ENCODE measurements around the gene RGS8. TPM values are rescaled to one million over a fixed set of nuclear protein-coding genes. Genes with fewer than 3 reads are reported as not detected.

Gene RGS8
- total RNA-seq, 2 donors from 2014 or later, result 1.5 TPM; not detected in 1

DNA sequence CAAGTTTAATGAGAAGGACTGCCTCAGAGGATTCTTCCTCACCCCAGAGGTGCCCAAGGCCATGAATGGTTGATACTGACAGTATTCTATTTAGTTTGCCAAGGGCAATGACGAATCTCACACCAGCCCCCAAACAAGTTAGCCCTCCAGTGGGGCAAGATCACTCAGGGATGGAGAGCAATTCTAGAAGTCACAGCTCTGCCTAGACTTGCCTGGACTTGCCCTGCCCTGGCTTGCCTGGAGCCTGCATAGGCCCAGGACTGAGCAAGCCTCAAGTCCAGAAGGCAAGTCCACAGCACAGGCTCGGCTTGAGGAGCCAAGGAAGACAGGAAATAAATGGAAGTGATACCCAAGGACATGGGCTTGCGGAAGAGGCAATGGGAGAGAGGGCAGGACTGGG, 40.7 kb downstream of the RGS8 start:
- WGBS, result 71% methylated on average over 3 of the region's 3 CpGs
- Histone ChIP-seq H3K36me3 (no peaks in the 10 kb centered on the region), H3K9me3 (no peaks in the 10 kb centered on the region), H3K4me3 (no peak overlapping the region), H3K27me3 (replicated peaks; ENCODE audit: insufficient read depth) (no peaks in the 10 kb centered on the region), H3K27ac (no peak overlapping the region), H3K4me1 (replicated peaks) (no peaks in the 10 kb centered on the region)
- DNase-seq (ENCODE audit: low spot score), result no peak
- intact Hi-C loops (cut with DNase I), result no loop called here
- TF ChIP-seq POLR2A (IDR thresholded peaks at IDR 0.05) (no peak), POLR2AphosphoS5 (IDR thresholded peaks at IDR 0.05) (no peak)
- TF ChIP-seq, protein P1, sequence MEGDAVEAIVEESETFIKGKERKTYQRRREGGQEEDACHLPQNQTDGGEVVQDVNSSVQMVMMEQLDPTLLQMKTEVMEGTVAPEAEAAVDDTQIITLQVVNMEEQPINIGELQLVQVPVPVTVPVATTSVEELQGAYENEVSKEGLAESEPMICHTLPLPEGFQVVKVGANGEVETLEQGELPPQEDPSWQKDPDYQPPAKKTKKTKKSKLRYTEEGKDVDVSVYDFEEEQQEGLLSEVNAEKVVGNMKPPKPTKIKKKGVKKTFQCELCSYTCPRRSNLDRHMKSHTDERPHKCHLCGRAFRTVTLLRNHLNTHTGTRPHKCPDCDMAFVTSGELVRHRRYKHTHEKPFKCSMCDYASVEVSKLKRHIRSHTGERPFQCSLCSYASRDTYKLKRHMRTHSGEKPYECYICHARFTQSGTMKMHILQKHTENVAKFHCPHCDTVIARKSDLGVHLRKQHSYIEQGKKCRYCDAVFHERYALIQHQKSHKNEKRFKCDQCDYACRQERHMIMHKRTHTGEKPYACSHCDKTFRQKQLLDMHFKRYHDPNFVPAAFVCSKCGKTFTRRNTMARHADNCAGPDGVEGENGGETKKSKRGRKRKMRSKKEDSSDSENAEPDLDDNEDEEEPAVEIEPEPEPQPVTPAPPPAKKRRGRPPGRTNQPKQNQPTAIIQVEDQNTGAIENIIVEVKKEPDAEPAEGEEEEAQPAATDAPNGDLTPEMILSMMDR (IDR thresholded peaks at IDR 0.05), result no peak

DNA sequence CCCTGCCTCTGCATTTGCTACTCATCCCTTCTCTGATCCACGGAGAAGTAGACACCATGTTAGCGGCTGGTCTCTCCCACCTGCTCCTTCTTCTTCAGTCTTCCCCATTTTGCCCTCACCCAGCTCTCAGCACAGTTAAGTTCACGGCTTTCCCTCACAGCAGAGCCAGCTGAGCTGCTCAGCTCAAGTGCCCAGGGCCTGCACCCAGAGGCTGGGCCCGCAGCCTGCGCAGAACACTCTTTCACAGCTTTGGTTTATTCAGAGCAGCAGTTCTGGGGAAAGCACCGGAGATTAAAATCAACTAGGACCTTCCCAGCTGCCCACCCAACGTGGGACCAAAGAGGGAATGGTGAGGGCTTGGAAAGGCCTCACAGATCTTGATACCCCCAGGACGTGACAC, 41.9 kb downstream of the RGS8 start:
- no peaks in the 10 kb centered on the region for H3K36me3 ChIP-seq
- no peak overlapping the region for H3K27ac ChIP-seq
- intact Hi-C loops (cut with DNase I), result no loop called here
- no peak overlapping the region for H3K4me3 ChIP-seq
- 97% methylated on average over 8 of the region's 8 CpGs for WGBS
- no peak for DNase-seq (ENCODE audit: low spot score)
- TF ChIP-seq POLR2AphosphoS5 (IDR thresholded peaks at IDR 0.05), result no peak
- TF ChIP-seq POLR2A (IDR thresholded peaks at IDR 0.05), result no peak
- TF ChIP-seq, protein P1 (IDR thresholded peaks at IDR 0.05), result no peak
- no peaks in the 10 kb centered on the region for H3K9me3 ChIP-seq
- no peaks in the 10 kb centered on the region for H3K27me3 ChIP-seq (replicated peaks; ENCODE audit: insufficient read depth)
- no peaks in the 10 kb centered on the region for H3K4me1 ChIP-seq (replicated peaks)

DNA sequence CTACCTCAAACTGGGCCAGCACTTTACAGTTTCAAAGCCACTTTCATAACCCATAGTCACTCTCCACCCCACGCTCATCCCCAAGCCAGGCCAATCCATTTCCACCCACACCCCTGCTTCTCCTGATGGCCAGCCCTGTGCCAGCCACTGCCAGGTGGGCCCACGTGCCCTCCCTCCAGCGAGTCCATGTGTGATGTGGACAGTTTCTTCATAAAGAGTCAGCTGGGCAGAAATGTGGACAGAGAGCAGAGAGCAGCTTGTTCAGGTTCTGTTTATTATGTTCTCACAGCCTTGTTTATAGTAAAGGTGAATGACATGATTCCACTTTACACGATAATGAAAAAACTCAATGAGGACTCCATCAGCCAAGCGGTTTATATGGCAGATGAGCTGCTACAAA, 42.8 kb downstream of the RGS8 start:
- no peak overlapping the region for H3K4me3 ChIP-seq
- intact Hi-C loops (cut with DNase I), result no loop called here
- no peaks in the 10 kb centered on the region for H3K27me3 ChIP-seq (replicated peaks; ENCODE audit: insufficient read depth)
- no peak overlapping the region for H3K27ac ChIP-seq
- H3K9me3 ChIP-seq, result no peaks in the 10 kb centered on the region
- no peaks in the 10 kb centered on the region for H3K36me3 ChIP-seq
- 66% methylated on average over 5 of the region's 5 CpGs for WGBS
- DNase-seq (ENCODE audit: low spot score), result peak; percentile 14
- H3K4me1 ChIP-seq (replicated peaks), result no peaks in the 10 kb centered on the region
- TF ChIP-seq, protein P1 (IDR thresholded peaks at IDR 0.05), result no peak
- TF ChIP-seq POLR2A (IDR thresholded peaks at IDR 0.05) (no peak), POLR2AphosphoS5 (IDR thresholded peaks at IDR 0.05) (peak; percentile 68)

DNA sequence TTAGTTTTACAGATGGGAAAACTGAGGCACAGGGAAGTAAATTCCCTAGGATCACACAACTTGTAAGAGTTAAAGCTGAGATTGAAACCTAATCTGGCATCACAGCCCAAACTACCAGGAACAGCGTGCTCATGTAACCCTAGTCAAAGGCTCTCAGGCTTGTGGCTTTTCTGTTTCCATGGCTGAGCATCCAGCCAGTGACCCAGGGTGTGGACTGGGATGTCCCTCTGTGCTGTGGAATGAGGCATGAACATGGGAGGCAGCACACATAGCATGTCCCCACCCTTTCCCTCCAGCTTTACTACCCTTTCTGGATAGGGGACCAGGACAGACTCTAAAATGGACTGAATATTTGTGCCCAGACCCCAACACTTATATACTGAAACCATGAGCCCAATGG, 45.1 kb downstream of the RGS8 start:
- Histone ChIP-seq H3K27ac (no peak overlapping the region), H3K4me1 (replicated peaks) (no peaks in the 10 kb centered on the region), H3K36me3 (no peaks in the 10 kb centered on the region), H3K9me3 (no peaks in the 10 kb centered on the region), H3K27me3 (replicated peaks; ENCODE audit: insufficient read depth) (no peaks in the 10 kb centered on the region), H3K4me3 (no peak overlapping the region)
- no peak for DNase-seq (ENCODE audit: low spot score)
- 62% methylated on average over 1 of the region's 1 CpG for WGBS
- intact Hi-C loops (cut with DNase I), result no loop called here
- TF ChIP-seq POLR2A (IDR thresholded peaks at IDR 0.05), result no peak
- no peak for TF ChIP-seq POLR2AphosphoS5 (IDR thresholded peaks at IDR 0.05)
- TF ChIP-seq, protein P1 (IDR thresholded peaks at IDR 0.05), result no peak

DNA sequence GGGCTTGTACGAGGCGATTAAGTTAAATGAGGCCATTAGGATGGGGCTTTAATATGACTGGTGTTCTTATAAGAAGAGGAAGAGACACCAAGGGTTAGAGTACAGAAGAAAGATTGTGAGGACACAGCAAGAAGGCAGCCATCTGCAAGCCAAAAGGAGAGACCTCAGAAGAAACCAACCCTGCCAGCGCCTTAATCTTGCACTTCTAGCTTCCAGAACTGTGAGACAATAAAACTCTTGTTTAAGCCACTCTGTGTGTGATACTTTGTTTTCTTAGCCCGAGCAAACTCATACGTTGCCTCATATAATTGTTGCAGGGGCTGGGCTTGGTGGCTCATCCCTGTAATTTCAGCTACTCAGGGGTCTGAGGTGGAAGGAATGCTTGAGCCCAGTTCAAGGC, 46.6 kb downstream of the RGS8 start:
- Histone ChIP-seq H3K36me3 (no peaks in the 10 kb centered on the region), H3K4me1 (replicated peaks) (no peaks in the 10 kb centered on the region), H3K9me3 (no peaks in the 10 kb centered on the region), H3K27me3 (replicated peaks; ENCODE audit: insufficient read depth) (no peaks in the 10 kb centered on the region), H3K27ac (no peak overlapping the region), H3K4me3 (no peak overlapping the region)
- TF ChIP-seq POLR2AphosphoS5 (IDR thresholded peaks at IDR 0.05) (no peak), POLR2A (IDR thresholded peaks at IDR 0.05) (no peak)
- TF ChIP-seq, protein P1 (IDR thresholded peaks at IDR 0.05), result no peak
- intact Hi-C loops (cut with DNase I), result no loop called here
- no peak for DNase-seq (ENCODE audit: low spot score)
- 72% methylated on average over 5 of the region's 5 CpGs for WGBS

All from prostate gland (tissue), 2 donors.